ENCODE data around the gene RAD51B.

- TF ChIP-seq POLR2AphosphoS5 (IDR thresholded peaks at IDR 0.05) (no peak), POLR2A (IDR thresholded peaks at IDR 0.05) (no peak)
- TF ChIP-seq, protein P1, sequence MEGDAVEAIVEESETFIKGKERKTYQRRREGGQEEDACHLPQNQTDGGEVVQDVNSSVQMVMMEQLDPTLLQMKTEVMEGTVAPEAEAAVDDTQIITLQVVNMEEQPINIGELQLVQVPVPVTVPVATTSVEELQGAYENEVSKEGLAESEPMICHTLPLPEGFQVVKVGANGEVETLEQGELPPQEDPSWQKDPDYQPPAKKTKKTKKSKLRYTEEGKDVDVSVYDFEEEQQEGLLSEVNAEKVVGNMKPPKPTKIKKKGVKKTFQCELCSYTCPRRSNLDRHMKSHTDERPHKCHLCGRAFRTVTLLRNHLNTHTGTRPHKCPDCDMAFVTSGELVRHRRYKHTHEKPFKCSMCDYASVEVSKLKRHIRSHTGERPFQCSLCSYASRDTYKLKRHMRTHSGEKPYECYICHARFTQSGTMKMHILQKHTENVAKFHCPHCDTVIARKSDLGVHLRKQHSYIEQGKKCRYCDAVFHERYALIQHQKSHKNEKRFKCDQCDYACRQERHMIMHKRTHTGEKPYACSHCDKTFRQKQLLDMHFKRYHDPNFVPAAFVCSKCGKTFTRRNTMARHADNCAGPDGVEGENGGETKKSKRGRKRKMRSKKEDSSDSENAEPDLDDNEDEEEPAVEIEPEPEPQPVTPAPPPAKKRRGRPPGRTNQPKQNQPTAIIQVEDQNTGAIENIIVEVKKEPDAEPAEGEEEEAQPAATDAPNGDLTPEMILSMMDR (IDR thresholded peaks at IDR 0.05): no peak
These were observed 40.8 kb upstream of the RAD51B start for GRCh38 chr14:67778792-67779191.
